HEK293 (cell line): Measurements from ENCODE around the gene CIC.

Experiments used
- GLIS1 ChIP-seq: fragments of 450-650 bp; formaldehyde crosslinking; IDR thresholded peaks from 2 replicates; pipeline ENCODE4 v1.5.1; 2016; ENCODE audit warnings: missing biosample characterization, missing genetic modification characterization
- INSM2 ChIP-seq: fragments of 450-650 bp; formaldehyde crosslinking; IDR thresholded peaks from 2 replicates; pipeline ENCODE4 v1.5.1; 2016; ENCODE audit warnings: missing biosample characterization, missing genetic modification characterization
- KLF1 ChIP-seq: fragments of 450-650 bp; formaldehyde crosslinking; IDR thresholded peaks from 2 replicates; pipeline ENCODE4 v1.5.1; 2016; ENCODE audit warnings: missing biosample characterization, missing genetic modification characterization
- KLF10 ChIP-seq: fragments of 450-650 bp; IDR thresholded peaks from 2 replicates; pipeline ENCODE4 v1.5.1; 2018; ENCODE audit warnings: missing biosample characterization, mild to moderate bottlenecking, missing genetic modification characterization
- KLF17 ChIP-seq: fragments of 450-650 bp; formaldehyde crosslinking; IDR thresholded peaks from 2 replicates; pipeline ENCODE4 v1.5.1; 2016; ENCODE audit warnings: missing biosample characterization, missing genetic modification characterization
- KLF8 ChIP-seq: fragments of 450-650 bp; formaldehyde crosslinking; IDR thresholded peaks from 2 replicates; pipeline ENCODE4 v1.5.1; 2016; ENCODE audit warnings: missing biosample characterization, missing genetic modification characterization
- PRDM10 ChIP-seq: fragments of 450-650 bp; formaldehyde crosslinking; IDR thresholded peaks from 2 replicates; pipeline ENCODE4 v1.5.1; 2016; ENCODE audit warnings: missing biosample characterization, missing genetic modification characterization
- SP2 ChIP-seq: fragments of 450-650 bp; formaldehyde crosslinking; IDR thresholded peaks from 2 replicates; pipeline ENCODE4 v1.5.1; 2016; ENCODE audit warnings: missing biosample characterization, missing genetic modification characterization
- SP3 ChIP-seq: fragments of 450-650 bp; formaldehyde crosslinking; IDR thresholded peaks from 2 replicates; pipeline ENCODE4 v1.5.1; 2016; ENCODE audit warnings: missing biosample characterization, missing genetic modification characterization
- ZBTB10 ChIP-seq: fragments of 450-650 bp; formaldehyde crosslinking; IDR thresholded peaks from 2 replicates; pipeline ENCODE4 v1.5.1; 2016; ENCODE audit warnings: missing biosample characterization, missing genetic modification characterization
- ZBTB44 ChIP-seq: fragments of 450-650 bp; IDR thresholded peaks from 2 replicates; pipeline ENCODE4 v1.5.1; 2018; ENCODE audit warnings: missing biosample characterization, mild to moderate bottlenecking, missing genetic modification characterization
- ZBTB8A ChIP-seq: fragments of 450-650 bp; formaldehyde crosslinking; IDR thresholded peaks from 2 replicates; pipeline ENCODE4 v1.5.1; 2016; ENCODE audit warnings: missing biosample characterization, missing genetic modification characterization
- ZFHX2 ChIP-seq: fragments of 450-650 bp; formaldehyde crosslinking; conservative IDR thresholded peaks from 2 replicates; pipeline ENCODE4 v1.5.1; 2016; ENCODE audit warnings: missing biosample characterization, missing genetic modification characterization
- ZNF398 ChIP-seq: fragments of 450-650 bp; formaldehyde crosslinking; IDR thresholded peaks from 2 replicates; pipeline ENCODE4 v1.5.1; 2017; ENCODE audit warnings: missing biosample characterization, missing genetic modification characterization
- ZNF561 ChIP-seq: fragments of 450-650 bp; IDR thresholded peaks from 2 replicates; pipeline ENCODE4 v1.5.1; 2018; ENCODE audit warnings: missing biosample characterization, missing genetic modification characterization, borderline replicate concordance
- ZNF580 ChIP-seq: fragments of 450-650 bp; formaldehyde crosslinking; IDR thresholded peaks from 2 replicates; pipeline ENCODE4 v1.5.1; 2016; ENCODE audit warnings: missing biosample characterization, missing genetic modification characterization
- ZNF623 ChIP-seq: fragments of 450-650 bp; formaldehyde crosslinking; IDR thresholded peaks from 2 replicates; pipeline ENCODE4 v1.5.1; 2016; ENCODE audit warnings: missing biosample characterization, missing genetic modification characterization
- ZNF629 ChIP-seq: fragments of 450-650 bp; formaldehyde crosslinking; IDR thresholded peaks from 2 replicates; pipeline ENCODE4 v1.5.1; 2017; ENCODE audit warnings: missing biosample characterization, missing genetic modification characterization
- ZNF639 ChIP-seq: fragments of 450-650 bp; formaldehyde crosslinking; IDR thresholded peaks from 2 replicates; pipeline ENCODE4 v1.5.1; 2016; ENCODE audit warnings: missing biosample characterization, missing genetic modification characterization
- ZNF660 ChIP-seq: fragments of 450-650 bp; IDR thresholded peaks from 2 replicates; pipeline ENCODE4 v1.5.1; 2018; ENCODE audit warnings: missing biosample characterization, mild to moderate bottlenecking, missing genetic modification characterization
- ZNF677 ChIP-seq: fragments of 450-650 bp; IDR thresholded peaks from 2 replicates; pipeline ENCODE4 v1.5.0; 2018; ENCODE audit warnings: missing biosample characterization, mild to moderate bottlenecking, missing genetic modification characterization, moderate library complexity

CIC gene

GRCh38 chr19:42254850-42255765 is 13.9 kb upstream of the CIC start, which contains the start of gene ERF (continued):
- TF ChIP-seq INSM2 (tag by site-specific recombination), result no peak
- peak; percentile 74 for TF ChIP-seq ZNF660 (tag by site-specific recombination)
- TF ChIP-seq ZNF629 (tag by site-specific recombination), result 0 out of 2 replicates have a peak, but pooled peaks have one; percentile 30
- TF ChIP-seq SP3 (tag by site-specific recombination), result peak; percentile 47; the same call in 1 of the 2 replicates
- TF ChIP-seq KLF8, result peak; percentile 67; the same call in 1 of the 2 replicates
- TF ChIP-seq ZNF580 (tag by site-specific recombination), result no peak
- no peak for TF ChIP-seq ZNF639
- peak; percentile 21; the same call in 1 of the 2 replicates for TF ChIP-seq ZBTB44 (tag by site-specific recombination)
- TF ChIP-seq ZNF561 (tag by site-specific recombination), result peak; percentile 65; the same call in 1 of the 2 replicates
- TF ChIP-seq ZBTB10, result peak; percentile 56
- TF ChIP-seq ZFHX2 (tag by site-specific recombination), result peak; percentile 94
- peak; percentile 72 for TF ChIP-seq SP2 (tag by site-specific recombination)
- TF ChIP-seq KLF17 (tag by site-specific recombination), result no peak
- peak; percentile 75 for TF ChIP-seq ZBTB8A (tag by site-specific recombination)
- peak; percentile 65; the same call in 1 of the 2 replicates for TF ChIP-seq KLF1 (tag by site-specific recombination)
- peak; percentile 98; the same call in 1 of the 2 replicates for TF ChIP-seq PRDM10 (tag by site-specific recombination)
- TF ChIP-seq ZNF677 (tag by site-specific recombination), result peak; percentile 35; the same call in 1 of the 2 replicates
- peak; percentile 76 for TF ChIP-seq GLIS1
- peak; percentile 68; the same call in 1 of the 2 replicates for TF ChIP-seq KLF10 (tag by site-specific recombination)
- TF ChIP-seq ZNF398 (tag by site-specific recombination), result peak; percentile 55
- TF ChIP-seq ZNF623, result no peak
